Caco-2 (cell line): Measurements from ENCODE around the gene PLXNA3. TPM values are rescaled to one million over a fixed set of nuclear protein-coding genes. Genes with fewer than 3 reads are reported as not detected.

Experiments used
- BruUV-seq: library from RNA; stranded (reverse); fragments of 400-500 nt; replicated peaks from 2 replicates; lab custom pipeline; 2021; lab: Mats Ljungman, UMichigan
- CTCF ChIA-PET: fragments of 300-600 bp; sonication (Branson Sonifier 250); formaldehyde crosslinking; loops from one replicate; lab custom pipeline; 2022; ENCODE audit warnings: antibody characterized with exemption; lab: Charles Lee
- POLR2A ChIA-PET: fragments of 300-600 bp; sonication (Branson Sonifier 250); formaldehyde crosslinking; loops from one replicate; lab custom pipeline; 2022; ENCODE audit warnings: antibody characterized with exemption; lab: Charles Lee
- DNase-seq, 2 experiments: peaks; one replicate each; pipeline versions ENCODE4 v3.0.0 to v3.0.0-alpha.2; 2020 to 2022
- H3K27me3 ChIP-seq: replicated peaks from 2 replicates; pipeline ENCODE4 v1.6.0; 2011; ENCODE audit warnings: low read length; ENCODE audit not compliant: control insufficient read depth, insufficient read depth
- H3K36me3 ChIP-seq: 2 replicates; pipeline ENCODE4 v1.5.1; 2011; ENCODE audit warnings: low read length; ENCODE audit not compliant: control insufficient read depth, insufficient read depth
- H3K4me1 ChIP-seq: fragments of 250-450 bp; sonication (Bioruptor Pico); 2 replicates; pipeline ENCODE4 v1.5.1; 2020; ENCODE audit warnings: mild to moderate bottlenecking
- H3K4me3 ChIP-seq: 2 replicates; pipeline ENCODE4 v1.5.1; 2011; ENCODE audit warnings: low read depth, mild to moderate bottlenecking, control low read depth, low read length
- H3K9me3 ChIP-seq: fragments of 250-450 bp; sonication (Bioruptor Pico); 2 replicates; pipeline ENCODE4 v1.5.1; 2020; ENCODE audit warnings: mild to moderate bottlenecking, moderate library complexity
- H3K27ac Mint-ChIP-seq: one replicate; pipeline ENCODE4 v1.8.0; 2022; ENCODE audit warnings: mixed read lengths; ENCODE audit not compliant: unreplicated experiment
- H3K27me3 Mint-ChIP-seq: one replicate; pipeline ENCODE4 v1.8.0; 2022; ENCODE audit warnings: mixed read lengths; ENCODE audit not compliant: insufficient read depth, unreplicated experiment
- H3K36me3 Mint-ChIP-seq: one replicate; pipeline ENCODE4 v1.8.0; 2022; ENCODE audit warnings: mild to moderate bottlenecking, mixed read lengths; ENCODE audit not compliant: insufficient read depth, unreplicated experiment
- H3K4me1 Mint-ChIP-seq: one replicate; pipeline ENCODE4 v1.8.0; 2022; ENCODE audit warnings: low read depth, mixed read lengths; ENCODE audit not compliant: unreplicated experiment
- H3K4me3 Mint-ChIP-seq: one replicate; pipeline ENCODE4 v1.8.0; 2022; ENCODE audit warnings: mild to moderate bottlenecking, moderate library complexity, mixed read lengths; ENCODE audit not compliant: unreplicated experiment
- H3K9me3 Mint-ChIP-seq: one replicate; pipeline ENCODE4 v1.8.0; 2022; ENCODE audit warnings: mixed read lengths; ENCODE audit not compliant: unreplicated experiment
- intact Hi-C: fragments of 100-400 bp; cut with micrococcal nuclease; formaldehyde crosslinking; loops from one replicate; pipeline ENCODE4 v1.10.0; 2022; ENCODE audit not compliant: unreplicated experiment
- total RNA-seq: library from RNA; stranded (reverse); gene quantifications from 2 replicates; pipeline ENCODE4 v1.2.3, GENCODE V29; 2022
- TF ChIP-seq, protein P1 (sequence below), 2 experiments: fragments of 200-600 bp in 1 of 2; IDR thresholded peaks; 1 replicate in 1 of 2; 2 replicates in 1 of 2; pipeline versions ENCODE4 v1.5.1 to v1.8.0; 2011 to 2022; ENCODE audit warnings: antibody characterized with exemption in 1 of 2, control low read depth in 1 of 2, inconsistent platforms in 1 of 2, low read depth in 1 of 2, low read length in 1 of 2, mild to moderate bottlenecking in 1 of 2, moderate library complexity in 1 of 2; ENCODE audit not compliant: insufficient read depth in 1 of 2, severe bottlenecking in 1 of 2, unreplicated experiment in 1 of 2

PLXNA3 gene
- total RNA-seq, 1 experiment from 2014 or later = 58.4 TPM

DNA sequence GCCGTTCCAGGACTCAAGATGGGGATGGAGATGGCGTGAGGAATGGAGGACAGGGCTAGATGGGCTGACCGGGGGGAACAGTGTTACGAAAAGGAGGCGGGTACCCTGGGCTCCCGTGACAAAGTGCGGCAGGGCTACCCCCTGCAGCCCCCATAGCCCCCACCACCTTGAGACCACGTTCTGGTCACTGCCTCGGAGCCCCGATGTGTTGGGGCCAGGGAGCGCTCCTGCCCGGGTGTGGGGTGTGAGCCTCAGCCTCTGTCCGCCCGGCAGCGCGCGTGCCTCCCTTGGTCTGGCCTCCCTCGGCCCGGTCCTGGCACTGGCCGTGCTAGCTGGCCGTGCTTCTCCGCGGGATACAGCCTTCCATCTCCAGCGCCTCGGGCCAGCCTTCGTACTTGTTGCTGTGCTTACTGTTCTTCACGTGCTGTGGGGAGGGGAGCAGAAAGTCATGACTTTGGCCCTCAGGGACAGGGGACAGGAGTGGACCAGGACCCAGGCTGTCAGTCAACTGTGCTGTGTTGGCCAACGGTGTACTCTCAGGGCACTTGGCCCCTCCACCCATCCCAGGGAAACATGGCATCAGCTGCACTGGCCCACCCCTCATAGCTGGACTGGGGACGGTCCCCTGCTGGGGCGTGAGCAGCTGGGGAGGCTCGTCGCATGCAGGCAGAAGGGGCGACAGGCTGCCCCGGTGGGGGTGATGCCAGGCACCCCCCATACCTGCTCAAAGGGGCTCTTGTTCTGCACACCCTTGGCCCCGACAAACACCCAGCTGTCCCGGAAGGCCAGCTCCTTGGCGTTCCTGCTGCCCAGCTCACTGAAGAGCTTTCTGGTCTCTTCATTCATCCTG is 48.6 kb downstream of the PLXNA3 start:
- Mint-ChIP-seq H3K4me1 (no peaks in the 10 kb centered on the region), H3K9me3 (no peaks in the 10 kb centered on the region)
- POLR2A ChIA-PET = interaction anchor here (0.7 kb wide), 1 partner anchor 16 kb away, joined by 3 read pairs; the partner anchor contains the start of gene SLC10A3

DNA sequence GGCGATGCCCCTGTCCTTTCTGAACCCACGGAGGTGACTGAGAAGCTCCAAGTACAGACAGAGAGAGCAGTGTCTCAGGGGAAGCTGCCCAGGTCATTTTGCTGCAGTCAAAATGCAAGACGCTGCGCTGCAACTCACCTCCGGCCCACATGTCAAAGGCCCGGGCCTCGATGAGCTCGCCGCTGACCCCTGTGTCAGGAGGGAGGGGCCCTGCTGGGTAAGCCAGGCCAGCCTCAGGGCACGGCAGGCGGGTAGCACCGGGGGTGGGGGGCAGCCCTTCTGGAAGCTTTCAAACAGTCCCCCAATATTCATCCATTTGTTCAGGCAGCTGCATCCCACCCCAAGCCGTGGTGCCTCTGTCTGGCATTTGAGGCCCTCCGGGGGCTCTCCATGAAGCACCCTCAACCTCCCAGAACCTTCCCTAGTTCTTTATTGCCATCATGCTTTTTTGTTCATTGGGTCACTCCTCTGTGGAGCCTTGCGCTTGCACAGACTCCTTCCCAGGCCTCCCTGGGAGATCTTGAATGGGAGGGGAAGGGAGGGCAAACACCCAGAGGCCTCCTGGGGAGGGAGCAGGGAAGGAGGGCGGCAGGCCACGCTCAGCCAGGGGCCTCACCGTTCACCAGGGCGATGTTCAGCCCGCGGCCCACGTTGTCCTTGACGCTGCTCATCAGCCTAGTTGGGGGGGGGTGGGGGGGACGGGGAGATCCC is 49.7 kb downstream of the PLXNA3 start:
- POLR2A ChIA-PET = interaction anchor here (0.7 kb wide), 1 partner anchor 17 kb away, joined by 3 read pairs; the partner anchor contains the start of gene SLC10A3
- Histone ChIP-seq H3K36me3 (no peaks in the 10 kb centered on the region), H3K9me3 (no peaks in the 10 kb centered on the region), H3K27me3 (no peaks in the 10 kb centered on the region), H3K4me3 (no peak overlapping the region), H3K4me1 (no peaks in the 10 kb centered on the region)
- no peak for DNase-seq
- no peaks in the 10 kb centered on the region for H3K9me3 Mint-ChIP-seq
- intact Hi-C loops = no loop called here
- H3K4me1 Mint-ChIP-seq = no peaks in the 10 kb centered on the region
- no peak overlapping the region for H3K4me3 Mint-ChIP-seq
- no peaks in the 10 kb centered on the region for H3K27me3 Mint-ChIP-seq
- CTCF ChIA-PET = no interaction called here
- H3K36me3 Mint-ChIP-seq = peaks cover 4% of the 10 kb centered on the region
- no TSS peak for BruUV-seq
- TF ChIP-seq, protein P1, sequence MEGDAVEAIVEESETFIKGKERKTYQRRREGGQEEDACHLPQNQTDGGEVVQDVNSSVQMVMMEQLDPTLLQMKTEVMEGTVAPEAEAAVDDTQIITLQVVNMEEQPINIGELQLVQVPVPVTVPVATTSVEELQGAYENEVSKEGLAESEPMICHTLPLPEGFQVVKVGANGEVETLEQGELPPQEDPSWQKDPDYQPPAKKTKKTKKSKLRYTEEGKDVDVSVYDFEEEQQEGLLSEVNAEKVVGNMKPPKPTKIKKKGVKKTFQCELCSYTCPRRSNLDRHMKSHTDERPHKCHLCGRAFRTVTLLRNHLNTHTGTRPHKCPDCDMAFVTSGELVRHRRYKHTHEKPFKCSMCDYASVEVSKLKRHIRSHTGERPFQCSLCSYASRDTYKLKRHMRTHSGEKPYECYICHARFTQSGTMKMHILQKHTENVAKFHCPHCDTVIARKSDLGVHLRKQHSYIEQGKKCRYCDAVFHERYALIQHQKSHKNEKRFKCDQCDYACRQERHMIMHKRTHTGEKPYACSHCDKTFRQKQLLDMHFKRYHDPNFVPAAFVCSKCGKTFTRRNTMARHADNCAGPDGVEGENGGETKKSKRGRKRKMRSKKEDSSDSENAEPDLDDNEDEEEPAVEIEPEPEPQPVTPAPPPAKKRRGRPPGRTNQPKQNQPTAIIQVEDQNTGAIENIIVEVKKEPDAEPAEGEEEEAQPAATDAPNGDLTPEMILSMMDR (IDR thresholded peaks at IDR 0.05; ENCODE audit: insufficient read depth in 1 of 2, low read depth in 1 of 2, low read length in 1 of 2, severe bottlenecking in 1 of 2, unreplicated experiment in 1 of 2) = no peak
- no peak overlapping the region for H3K27ac Mint-ChIP-seq

More for the DNA sequence above, 48.6 kb downstream of the PLXNA3 start:
- intact Hi-C loops = no loop called here
- DNase-seq = no peak
- H3K9me3 ChIP-seq = no peaks in the 10 kb centered on the region
- no peaks in the 10 kb centered on the region for H3K36me3 ChIP-seq
- H3K4me3 Mint-ChIP-seq = no peak overlapping the region
- H3K4me3 ChIP-seq = no peak overlapping the region
- CTCF ChIA-PET = no interaction called here
- BruUV-seq = TSS peak; percentile 23
- TF ChIP-seq, protein P1 (IDR thresholded peaks at IDR 0.05; ENCODE audit: insufficient read depth in 1 of 2, low read depth in 1 of 2, low read length in 1 of 2, severe bottlenecking in 1 of 2, unreplicated experiment in 1 of 2) = no peak
- H3K27ac Mint-ChIP-seq = no peak overlapping the region
- no peaks in the 10 kb centered on the region for H3K36me3 Mint-ChIP-seq
- H3K4me1 ChIP-seq = no peaks in the 10 kb centered on the region
- no peaks in the 10 kb centered on the region for H3K27me3 Mint-ChIP-seq
- no peaks in the 10 kb centered on the region for H3K27me3 ChIP-seq

DNA sequence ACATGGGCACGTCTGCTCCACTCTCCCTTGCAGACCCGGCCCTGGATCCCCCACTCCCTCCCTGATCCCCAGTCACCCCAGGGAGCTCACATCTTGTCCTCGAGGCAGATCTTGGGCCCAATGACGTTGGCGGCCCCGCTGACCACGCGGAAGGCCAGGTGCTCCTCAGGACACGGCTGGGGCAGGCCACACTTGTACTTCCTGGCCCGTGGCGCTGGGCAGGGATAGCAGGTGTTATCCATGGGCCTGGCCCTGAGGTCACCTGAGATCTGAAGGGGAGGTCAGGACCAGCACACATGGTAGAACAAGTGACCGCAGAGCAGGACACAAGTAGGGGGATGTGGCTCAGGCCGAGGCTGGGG is 50.3 kb downstream of the PLXNA3 start:
- no peak overlapping the region for H3K27ac Mint-ChIP-seq
- Histone ChIP-seq H3K9me3 (no peaks in the 10 kb centered on the region), H3K4me3 (no peak overlapping the region), H3K36me3 (no peaks in the 10 kb centered on the region), H3K4me1 (no peaks in the 10 kb centered on the region), H3K27me3 (no peaks in the 10 kb centered on the region)
- H3K4me3 Mint-ChIP-seq = no peak overlapping the region
- no TSS peak for BruUV-seq
- no peaks in the 10 kb centered on the region for H3K9me3 Mint-ChIP-seq
- ChIA-PET POLR2A (no interaction called here), CTCF (no interaction called here)
- DNase-seq = no peak
- intact Hi-C loops = no loop called here
- H3K4me1 Mint-ChIP-seq = no peaks in the 10 kb centered on the region
- H3K36me3 Mint-ChIP-seq = peaks cover 5% of the 10 kb centered on the region
- TF ChIP-seq, protein P1 (IDR thresholded peaks at IDR 0.05; ENCODE audit: insufficient read depth in 1 of 2, low read depth in 1 of 2, low read length in 1 of 2, severe bottlenecking in 1 of 2, unreplicated experiment in 1 of 2) = no peak
- H3K27me3 Mint-ChIP-seq = no peaks in the 10 kb centered on the region
